Astrocyte of the spinal cord (primary cell): Measurements from ENCODE around the gene SLC19A1.
A peak's percentile ranks its signal among the peaks of the same experiment; 100 is the strongest.

Experiments used
- DNase-seq: peaks from one replicate; pipeline ENCODE4 v3.0.0; 2011; ENCODE audit warnings: low read depth, low spot score
- H3K4me3 ChIP-seq: 2 replicates; pipeline ENCODE4 v1.5.1; 2011; ENCODE audit warnings: low read depth, mild to moderate bottlenecking, low read length, moderate library complexity
- CTCF ChIP-seq: IDR thresholded peaks from 2 replicates; pipeline ENCODE4 v1.5.1; 2012; ENCODE audit warnings: low read depth, mild to moderate bottlenecking, low read length, inconsistent platforms
- in situ Hi-C: cut with HindIII; loops from 2 replicates; pipeline ENCODE4 v1.10.0; 2017; ENCODE audit warnings: low sequenced_read_pairs

Gene SLC19A1

GRCh38 chr21:45457832-45458172 lies 84.4 kb downstream of the SLC19A1 start:
- in situ Hi-C loops = no loop called here
- no peak for TF ChIP-seq CTCF
- no peak overlapping the region for H3K4me3 ChIP-seq
- no peak for DNase-seq

GRCh38 chr21:45457161-45457831 lies 84.9 kb downstream of the SLC19A1 start:
- DNase-seq = no peak

GRCh38 chr21:45456584-45457160 lies 85.6 kb downstream of the SLC19A1 start:
- in situ Hi-C loops = no loop called here
- H3K4me3 ChIP-seq = no peak overlapping the region
- no peak for TF ChIP-seq CTCF
- no peak for DNase-seq

More at GRCh38 chr21:45457161-45457831, 84.9 kb downstream of the SLC19A1 start:
- H3K4me3 ChIP-seq = no peak overlapping the region
- in situ Hi-C loops = no loop called here
- TF ChIP-seq CTCF = no peak

- H3K4me3 ChIP-seq = no peak overlapping the region
- no peak for DNase-seq
- in situ Hi-C loops = no loop called here
- no peak for TF ChIP-seq CTCF
Observed at GRCh38 chr21:45455674-45456583, 86.3 kb downstream of the SLC19A1 start.

- no peak overlapping the region for H3K4me3 ChIP-seq
- in situ Hi-C loops = no loop called here
- no peak for TF ChIP-seq CTCF
- peak; percentile 52 for DNase-seq
Observed at GRCh38 chr21:45454926-45455673, 87.1 kb downstream of the SLC19A1 start.
